ENCODE data around the gene DIPK1C. TPM values are rescaled to one million over a fixed set of nuclear protein-coding genes. Genes with fewer than 3 reads are reported as not detected.

DIPK1C gene
- total and polyA plus RNA-seq, 10 of the 15 experiments (the other 5 are each of a cell fraction or from before 2014, with no cell fraction given) = not detected

DNA sequence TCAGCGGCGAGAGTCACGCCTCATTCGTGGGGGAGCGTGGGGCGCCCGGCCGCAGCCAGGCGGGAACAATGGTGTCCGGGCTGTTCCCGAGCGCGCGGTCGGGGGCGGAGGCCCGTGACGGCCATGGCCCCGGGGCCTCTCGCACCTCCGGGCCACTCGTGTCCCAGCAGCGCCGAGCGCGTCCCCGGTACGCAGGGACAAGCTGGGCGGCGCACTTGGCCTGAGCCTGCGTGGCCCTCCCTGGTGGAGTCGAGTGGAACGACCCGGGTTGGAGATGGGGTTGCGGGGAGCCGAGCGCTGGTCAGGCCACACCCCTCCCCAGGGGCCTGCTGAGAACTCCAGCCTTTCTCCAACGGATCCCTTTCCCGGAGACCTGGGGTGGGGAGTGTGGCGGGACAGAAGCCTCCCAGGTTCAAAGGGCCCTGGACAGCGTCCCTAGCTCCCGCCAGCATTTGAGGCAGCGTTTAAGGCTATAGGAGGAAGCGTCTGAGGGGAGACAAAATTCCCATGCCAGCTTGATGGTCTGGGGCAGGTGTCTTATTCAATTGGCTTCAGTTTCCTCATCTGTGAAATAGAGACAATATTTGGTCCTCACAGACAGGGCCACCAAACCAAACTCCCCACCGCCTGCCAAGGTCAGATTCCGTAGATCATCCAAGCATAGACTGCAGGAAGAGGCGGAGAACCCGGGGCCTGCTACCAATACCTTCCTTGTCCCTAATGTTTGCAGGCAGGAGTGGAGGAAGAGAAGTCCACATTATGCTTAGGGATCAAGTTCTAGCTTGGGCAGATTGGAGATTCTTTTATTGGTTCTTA is 39.6 kb upstream of the DIPK1C start (continued):
- TF ChIP-seq, protein P1, sequence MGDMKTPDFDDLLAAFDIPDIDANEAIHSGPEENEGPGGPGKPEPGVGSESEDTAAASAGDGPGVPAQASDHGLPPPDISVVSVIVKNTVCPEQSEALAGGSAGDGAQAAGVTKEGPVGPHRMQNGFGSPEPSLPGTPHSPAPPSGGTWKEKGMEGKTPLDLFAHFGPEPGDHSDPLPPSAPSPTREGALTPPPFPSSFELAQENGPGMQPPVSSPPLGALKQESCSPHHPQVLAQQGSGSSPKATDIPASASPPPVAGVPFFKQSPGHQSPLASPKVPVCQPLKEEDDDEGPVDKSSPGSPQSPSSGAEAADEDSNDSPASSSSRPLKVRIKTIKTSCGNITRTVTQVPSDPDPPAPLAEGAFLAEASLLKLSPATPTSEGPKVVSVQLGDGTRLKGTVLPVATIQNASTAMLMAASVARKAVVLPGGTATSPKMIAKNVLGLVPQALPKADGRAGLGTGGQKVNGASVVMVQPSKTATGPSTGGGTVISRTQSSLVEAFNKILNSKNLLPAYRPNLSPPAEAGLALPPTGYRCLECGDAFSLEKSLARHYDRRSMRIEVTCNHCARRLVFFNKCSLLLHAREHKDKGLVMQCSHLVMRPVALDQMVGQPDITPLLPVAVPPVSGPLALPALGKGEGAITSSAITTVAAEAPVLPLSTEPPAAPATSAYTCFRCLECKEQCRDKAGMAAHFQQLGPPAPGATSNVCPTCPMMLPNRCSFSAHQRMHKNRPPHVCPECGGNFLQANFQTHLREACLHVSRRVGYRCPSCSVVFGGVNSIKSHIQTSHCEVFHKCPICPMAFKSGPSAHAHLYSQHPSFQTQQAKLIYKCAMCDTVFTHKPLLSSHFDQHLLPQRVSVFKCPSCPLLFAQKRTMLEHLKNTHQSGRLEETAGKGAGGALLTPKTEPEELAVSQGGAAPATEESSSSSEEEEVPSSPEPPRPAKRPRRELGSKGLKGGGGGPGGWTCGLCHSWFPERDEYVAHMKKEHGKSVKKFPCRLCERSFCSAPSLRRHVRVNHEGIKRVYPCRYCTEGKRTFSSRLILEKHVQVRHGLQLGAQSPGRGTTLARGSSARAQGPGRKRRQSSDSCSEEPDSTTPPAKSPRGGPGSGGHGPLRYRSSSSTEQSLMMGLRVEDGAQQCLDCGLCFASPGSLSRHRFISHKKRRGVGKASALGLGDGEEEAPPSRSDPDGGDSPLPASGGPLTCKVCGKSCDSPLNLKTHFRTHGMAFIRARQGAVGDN (IDR thresholded peaks at IDR 0.05) = peak; percentile 54; the same call in 1 of the 2 replicates
- TF ChIP-seq POLR2AphosphoS5 (IDR thresholded peaks at IDR 0.05; ENCODE audit: low read length) = peak; percentile 1; the same call in 1 of the 2 replicates
- TF ChIP-seq BACH1 (IDR thresholded peaks at IDR 0.05; ENCODE audit: borderline replicate concordance) = peak; percentile 77; the same call in 1 of the 2 replicates
- TF ChIP-seq IKZF1 (conservative IDR thresholded peaks at IDR 0.05) = peak; percentile 47
- TF ChIP-seq LARP7 (IDR thresholded peaks at IDR 0.05) = peak; percentile 83; the same call in 1 of the 2 replicates
- peak in 1 of 2 experiments; percentile 37; a peak in 1 of 4 replicates for TF ChIP-seq BHLHE40 (IDR thresholded peaks at IDR 0.05; ENCODE audit: borderline replicate concordance in 1 of 2, low read depth in 2 of 2, low read length in 1 of 2)
- TF ChIP-seq DPF2 (IDR thresholded peaks at IDR 0.05) = peak; percentile 39; the same call in 1 of the 2 replicates
- peak; percentile 95; the same call in 1 of the 2 replicates for TF ChIP-seq GATAD2B (conservative IDR thresholded peaks at IDR 0.05; ENCODE audit: low read depth)
- TF ChIP-seq ZBED1 (IDR thresholded peaks at IDR 0.05; ENCODE audit: borderline replicate concordance) = no peak
- TF ChIP-seq, protein P2, sequence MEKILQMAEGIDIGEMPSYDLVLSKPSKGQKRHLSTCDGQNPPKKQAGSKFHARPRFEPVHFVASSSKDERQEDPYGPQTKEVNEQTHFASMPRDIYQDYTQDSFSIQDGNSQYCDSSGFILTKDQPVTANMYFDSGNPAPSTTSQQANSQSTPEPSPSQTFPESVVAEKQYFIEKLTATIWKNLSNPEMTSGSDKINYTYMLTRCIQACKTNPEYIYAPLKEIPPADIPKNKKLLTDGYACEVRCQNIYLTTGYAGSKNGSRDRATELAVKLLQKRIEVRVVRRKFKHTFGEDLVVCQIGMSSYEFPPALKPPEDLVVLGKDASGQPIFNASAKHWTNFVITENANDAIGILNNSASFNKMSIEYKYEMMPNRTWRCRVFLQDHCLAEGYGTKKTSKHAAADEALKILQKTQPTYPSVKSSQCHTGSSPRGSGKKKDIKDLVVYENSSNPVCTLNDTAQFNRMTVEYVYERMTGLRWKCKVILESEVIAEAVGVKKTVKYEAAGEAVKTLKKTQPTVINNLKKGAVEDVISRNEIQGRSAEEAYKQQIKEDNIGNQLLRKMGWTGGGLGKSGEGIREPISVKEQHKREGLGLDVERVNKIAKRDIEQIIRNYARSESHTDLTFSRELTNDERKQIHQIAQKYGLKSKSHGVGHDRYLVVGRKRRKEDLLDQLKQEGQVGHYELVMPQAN (conservative IDR thresholded peaks at IDR 0.05) = peak; percentile 96; the same call in 1 of the 2 replicates
- TF ChIP-seq MYC (IDR thresholded peaks at IDR 0.05; ENCODE audit: insufficient read depth, insufficient read length, insufficient replicate concordance, low read length, severe bottlenecking) = peak; percentile 23
- TF ChIP-seq POLR2A (IDR thresholded peaks at IDR 0.05; ENCODE audit: low read depth, low read length) = peak; percentile 48
- TF ChIP-seq, protein P3, sequence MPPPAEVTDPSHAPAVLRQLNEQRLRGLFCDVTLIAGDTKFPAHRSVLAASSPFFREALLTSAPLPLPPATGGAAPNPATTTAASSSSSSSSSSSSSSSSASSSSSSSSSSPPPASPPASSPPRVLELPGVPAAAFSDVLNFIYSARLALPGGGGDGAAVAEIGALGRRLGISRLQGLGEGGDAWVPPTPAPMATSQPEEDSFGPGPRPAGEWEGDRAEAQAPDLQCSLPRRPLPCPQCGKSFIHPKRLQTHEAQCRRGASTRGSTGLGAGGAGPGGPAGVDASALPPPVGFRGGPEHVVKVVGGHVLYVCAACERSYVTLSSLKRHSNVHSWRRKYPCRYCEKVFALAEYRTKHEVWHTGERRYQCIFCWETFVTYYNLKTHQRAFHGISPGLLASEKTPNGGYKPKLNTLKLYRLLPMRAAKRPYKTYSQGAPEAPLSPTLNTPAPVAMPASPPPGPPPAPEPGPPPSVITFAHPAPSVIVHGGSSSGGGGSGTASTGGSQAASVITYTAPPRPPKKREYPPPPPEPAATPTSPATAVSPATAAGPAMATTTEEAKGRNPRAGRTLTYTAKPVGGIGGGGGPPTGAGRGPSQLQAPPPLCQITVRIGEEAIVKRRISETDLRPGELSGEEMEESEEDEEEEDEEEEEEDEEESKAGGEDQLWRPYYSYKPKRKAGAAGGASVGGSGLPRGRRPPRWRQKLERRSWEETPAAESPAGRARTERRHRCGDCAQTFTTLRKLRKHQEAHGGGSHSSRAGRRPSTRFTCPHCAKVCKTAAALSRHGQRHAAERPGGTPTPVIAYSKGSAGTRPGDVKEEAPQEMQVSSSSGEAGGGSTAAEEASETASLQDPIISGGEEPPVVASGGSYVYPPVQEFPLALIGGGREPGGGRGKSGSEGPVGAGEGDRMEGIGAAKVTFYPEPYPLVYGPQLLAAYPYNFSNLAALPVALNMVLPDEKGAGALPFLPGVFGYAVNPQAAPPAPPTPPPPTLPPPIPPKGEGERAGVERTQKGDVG (CRISPR knock-in tag; IDR thresholded peaks at IDR 0.05) = no peak
- peak; percentile 83 for TF ChIP-seq YY1 (IDR thresholded peaks at IDR 0.05; ENCODE audit: low read depth, low read length)
- TF ChIP-seq, protein P4, sequence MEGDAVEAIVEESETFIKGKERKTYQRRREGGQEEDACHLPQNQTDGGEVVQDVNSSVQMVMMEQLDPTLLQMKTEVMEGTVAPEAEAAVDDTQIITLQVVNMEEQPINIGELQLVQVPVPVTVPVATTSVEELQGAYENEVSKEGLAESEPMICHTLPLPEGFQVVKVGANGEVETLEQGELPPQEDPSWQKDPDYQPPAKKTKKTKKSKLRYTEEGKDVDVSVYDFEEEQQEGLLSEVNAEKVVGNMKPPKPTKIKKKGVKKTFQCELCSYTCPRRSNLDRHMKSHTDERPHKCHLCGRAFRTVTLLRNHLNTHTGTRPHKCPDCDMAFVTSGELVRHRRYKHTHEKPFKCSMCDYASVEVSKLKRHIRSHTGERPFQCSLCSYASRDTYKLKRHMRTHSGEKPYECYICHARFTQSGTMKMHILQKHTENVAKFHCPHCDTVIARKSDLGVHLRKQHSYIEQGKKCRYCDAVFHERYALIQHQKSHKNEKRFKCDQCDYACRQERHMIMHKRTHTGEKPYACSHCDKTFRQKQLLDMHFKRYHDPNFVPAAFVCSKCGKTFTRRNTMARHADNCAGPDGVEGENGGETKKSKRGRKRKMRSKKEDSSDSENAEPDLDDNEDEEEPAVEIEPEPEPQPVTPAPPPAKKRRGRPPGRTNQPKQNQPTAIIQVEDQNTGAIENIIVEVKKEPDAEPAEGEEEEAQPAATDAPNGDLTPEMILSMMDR (IDR thresholded peaks at IDR 0.05 in 2 of 3, conservative IDR thresholded peaks at IDR 0.05 in 1 of 3; ENCODE audit: control insufficient read depth in 2 of 3, extremely low read depth in 1 of 3, insufficient read depth in 1 of 3, low read depth in 3 of 3, low read length in 3 of 3) = 0 out of 6 replicates have a peak, but pooled peaks of 1 of the 3 experiments have one; percentile 10
- TF ChIP-seq KLF5 (IDR thresholded peaks at IDR 0.05; ENCODE audit: partially characterized antibody) = peak; percentile 66
- TF ChIP-seq POLR2AphosphoS2 (IDR thresholded peaks at IDR 0.05; ENCODE audit: low read depth, low read length) = no peak
- no peak for TF ChIP-seq ATF7 (IDR thresholded peaks at IDR 0.05; ENCODE audit: low read depth)
